GM12874 (cell line): ENCODE results near the gene MMP24.
A peak's percentile ranks its signal among the peaks of the same experiment; 100 is the strongest.

Experiments used
- TF ChIP-seq, protein P1 (sequence below): IDR thresholded peaks from 2 replicates; pipeline ENCODE4 v1.5.1; 2011; ENCODE audit warnings: low read depth, mild to moderate bottlenecking, control low read depth, low read length, moderate library complexity; ENCODE audit not compliant: insufficient read depth

MMP24 gene

DNA sequence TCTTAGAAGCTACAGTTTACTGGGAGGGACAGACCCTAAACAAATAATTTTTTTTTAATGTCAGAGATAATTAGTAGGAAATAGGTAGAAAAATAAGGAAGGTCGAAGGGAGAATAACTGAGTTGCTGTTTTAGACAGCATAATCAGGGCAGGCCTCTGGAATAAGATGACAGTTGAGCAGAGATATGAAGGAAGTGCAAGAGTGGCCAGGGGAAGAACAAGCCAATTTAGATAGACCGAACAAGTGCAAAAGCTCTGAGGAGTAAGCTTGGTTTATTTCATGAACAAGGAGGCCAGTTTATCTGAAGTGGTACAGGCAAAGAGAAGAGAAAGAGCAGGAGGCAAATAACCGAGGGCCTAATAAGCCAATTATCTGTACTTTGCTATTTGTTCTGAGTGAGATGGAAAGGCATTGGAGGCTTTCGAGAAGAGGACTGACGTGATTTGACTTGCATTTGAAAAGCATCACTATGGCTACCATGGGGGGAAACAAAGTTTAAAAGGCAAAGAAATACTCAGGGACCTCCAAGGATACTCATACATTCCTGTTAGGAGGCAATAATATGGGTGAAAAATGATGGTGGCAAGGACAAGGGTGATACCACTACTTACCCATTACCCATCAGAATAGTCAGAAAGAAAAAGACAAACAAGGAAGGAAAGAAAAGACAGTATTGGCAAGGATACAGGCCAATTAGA, 34.9 kb upstream of the MMP24 start:
- TF ChIP-seq, protein P1, sequence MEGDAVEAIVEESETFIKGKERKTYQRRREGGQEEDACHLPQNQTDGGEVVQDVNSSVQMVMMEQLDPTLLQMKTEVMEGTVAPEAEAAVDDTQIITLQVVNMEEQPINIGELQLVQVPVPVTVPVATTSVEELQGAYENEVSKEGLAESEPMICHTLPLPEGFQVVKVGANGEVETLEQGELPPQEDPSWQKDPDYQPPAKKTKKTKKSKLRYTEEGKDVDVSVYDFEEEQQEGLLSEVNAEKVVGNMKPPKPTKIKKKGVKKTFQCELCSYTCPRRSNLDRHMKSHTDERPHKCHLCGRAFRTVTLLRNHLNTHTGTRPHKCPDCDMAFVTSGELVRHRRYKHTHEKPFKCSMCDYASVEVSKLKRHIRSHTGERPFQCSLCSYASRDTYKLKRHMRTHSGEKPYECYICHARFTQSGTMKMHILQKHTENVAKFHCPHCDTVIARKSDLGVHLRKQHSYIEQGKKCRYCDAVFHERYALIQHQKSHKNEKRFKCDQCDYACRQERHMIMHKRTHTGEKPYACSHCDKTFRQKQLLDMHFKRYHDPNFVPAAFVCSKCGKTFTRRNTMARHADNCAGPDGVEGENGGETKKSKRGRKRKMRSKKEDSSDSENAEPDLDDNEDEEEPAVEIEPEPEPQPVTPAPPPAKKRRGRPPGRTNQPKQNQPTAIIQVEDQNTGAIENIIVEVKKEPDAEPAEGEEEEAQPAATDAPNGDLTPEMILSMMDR = no peak

DNA sequence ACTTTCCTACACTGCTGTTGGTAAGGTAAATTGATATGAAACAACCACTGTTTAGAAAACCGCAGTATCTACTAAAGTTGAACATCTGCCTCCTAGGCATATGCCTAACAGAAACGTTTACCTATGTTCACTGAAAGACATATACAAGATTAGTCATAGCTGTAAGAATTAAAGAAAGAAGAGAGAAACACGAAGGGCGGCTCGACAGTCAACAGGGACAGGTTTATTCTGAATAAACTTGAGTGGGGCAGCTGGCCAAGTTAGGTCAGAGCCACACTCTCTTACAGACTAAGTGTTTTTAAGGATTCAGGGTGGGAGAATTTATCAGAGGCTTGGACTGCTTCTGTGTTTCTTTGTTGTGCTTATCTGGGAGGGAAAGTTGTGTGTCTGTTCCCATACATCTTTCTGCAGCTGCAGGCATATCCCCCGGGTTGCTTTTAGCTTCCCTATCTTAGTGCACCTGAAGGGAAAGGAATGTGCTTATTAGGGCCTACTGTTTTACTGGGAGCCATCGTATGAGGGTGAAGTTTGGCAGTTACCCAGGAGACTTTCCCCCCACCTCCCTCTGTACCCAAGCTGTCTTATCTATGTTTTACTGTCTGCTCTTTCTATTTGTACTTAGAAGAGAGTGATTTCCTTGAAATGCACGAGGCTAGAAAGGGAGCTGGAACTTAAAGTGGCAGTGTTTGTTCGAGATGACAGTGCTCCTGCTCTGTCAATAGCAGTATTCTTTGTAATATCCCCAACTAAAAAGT, 34.2 kb upstream of the MMP24 start:
- TF ChIP-seq, protein P1 = no peak

DNA sequence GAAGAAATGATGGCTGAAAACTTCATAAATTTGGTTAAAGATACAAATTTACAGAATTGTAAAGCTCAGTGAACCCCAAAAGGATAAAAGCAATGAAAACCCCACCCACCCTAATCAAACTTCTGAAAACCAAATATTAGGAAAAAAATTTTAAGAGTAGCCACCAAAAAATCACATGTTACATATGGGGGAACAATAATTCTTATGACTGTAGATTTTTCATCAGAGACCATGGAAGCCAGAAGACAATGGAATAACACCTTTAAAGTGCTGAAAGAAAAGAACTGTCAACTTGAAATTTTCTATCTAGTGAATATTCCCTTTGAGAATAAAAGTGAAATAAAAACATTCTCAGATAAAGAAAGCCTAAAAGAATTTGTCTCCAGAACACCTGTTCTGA, 30.2 kb upstream of the MMP24 start:
- TF ChIP-seq, protein P1 = no peak

DNA sequence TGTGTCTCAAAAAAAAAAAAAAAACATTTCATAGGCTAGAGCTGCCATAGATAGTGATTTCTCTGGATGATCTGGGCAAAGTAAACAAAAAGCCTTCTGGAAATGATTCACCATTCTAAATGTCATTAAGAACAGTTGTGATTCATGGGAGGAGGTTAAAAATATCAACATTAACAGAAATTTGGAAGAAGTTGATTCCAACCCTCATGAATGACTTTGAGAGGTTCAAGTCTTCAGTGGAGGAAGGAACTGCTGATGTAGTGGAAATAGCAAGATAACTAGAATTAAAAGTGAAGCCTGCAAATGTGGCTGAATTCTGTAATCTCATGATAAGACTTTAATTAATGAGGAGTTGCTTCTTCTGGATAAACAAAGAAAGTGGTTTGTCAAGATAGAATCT, 26.8 kb upstream of the MMP24 start:
- TF ChIP-seq, protein P1 = no peak

DNA sequence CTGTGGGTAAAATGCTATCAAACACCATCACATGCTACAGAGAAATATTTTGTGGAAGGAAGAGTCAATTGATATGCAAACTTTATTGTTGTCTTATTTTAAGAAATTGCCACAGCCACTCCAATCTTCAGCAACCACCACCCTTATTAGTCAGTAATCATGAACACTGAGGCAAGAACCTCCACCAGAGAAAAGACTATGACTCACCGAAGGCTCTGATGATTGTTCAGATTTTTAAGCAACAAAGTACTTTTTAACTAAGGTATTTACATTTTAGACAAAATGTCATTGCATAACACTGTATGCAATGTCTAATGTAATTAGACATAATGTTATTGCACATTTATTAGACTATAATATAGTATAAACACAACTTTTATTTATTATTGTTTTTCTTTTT, 26.2 kb upstream of the MMP24 start:
- TF ChIP-seq, protein P1 = no peak

DNA sequence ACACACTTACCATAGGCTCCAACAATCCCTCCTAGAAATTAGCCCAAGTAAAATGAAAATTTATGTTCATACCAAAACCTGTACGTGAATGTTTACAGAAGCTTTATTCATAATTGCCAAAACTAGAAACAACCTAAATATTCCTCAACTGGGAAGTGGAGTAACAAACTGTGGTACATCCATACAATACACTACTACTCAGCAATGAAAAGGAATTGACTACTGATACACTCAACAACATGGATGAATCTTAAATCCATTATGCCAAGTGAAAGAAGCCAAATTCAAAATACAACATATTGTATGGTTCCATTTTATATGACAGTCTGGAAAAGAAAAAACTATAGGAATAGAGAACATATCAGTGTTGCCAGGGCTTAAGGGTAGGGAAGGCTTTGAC, 19.7 kb upstream of the MMP24 start:
- TF ChIP-seq, protein P1 = no peak

DNA sequence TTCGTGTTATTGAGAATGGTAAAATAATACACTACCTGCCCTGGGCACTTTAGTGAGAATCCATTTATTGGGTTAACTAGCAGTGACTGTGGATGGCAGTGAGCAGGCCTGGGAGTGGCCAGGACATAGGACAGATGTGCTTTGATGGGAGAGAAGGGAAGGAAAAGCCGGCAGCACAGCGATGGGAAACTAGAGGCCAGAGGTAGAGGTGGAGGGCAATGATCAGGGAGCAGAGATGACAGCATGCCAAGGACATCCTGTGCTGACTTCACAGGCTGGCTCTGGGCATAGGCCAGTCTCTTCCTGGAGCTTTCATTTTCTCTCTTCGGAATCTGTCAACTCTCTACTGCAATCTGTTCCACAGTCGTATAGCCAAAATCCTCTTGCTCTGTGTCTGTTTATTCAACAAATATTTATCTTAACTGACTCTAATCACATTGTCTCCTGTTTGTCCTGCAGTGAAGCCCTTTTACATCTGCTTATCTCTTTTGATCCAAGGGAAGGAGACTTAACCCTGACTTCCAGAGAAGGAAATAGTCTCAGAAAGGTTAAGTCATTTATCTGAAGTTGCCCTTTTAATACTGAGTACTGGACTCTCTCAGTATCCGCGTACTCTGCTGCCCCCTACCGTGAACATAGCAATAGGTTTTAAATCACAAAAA, 18.4 kb upstream of the MMP24 start:
- TF ChIP-seq, protein P1 = peak; percentile 57; the same call in 1 of the 2 replicates
